Type B pancreatic cell (in vitro differentiated cells): ENCODE results near the gene PLB1. TPM values are rescaled to one million over a fixed set of nuclear protein-coding genes. Genes with fewer than 3 reads are reported as not detected.

Experiments used
- DNase-seq: peaks from one replicate; pipeline ENCODE4 v3.0.0; 2021; ENCODE audit warnings: mixed read lengths; ENCODE audit not compliant: unreplicated experiment; ENCODE audit errors: extremely low spot score
- H3K27ac Mint-ChIP-seq: 2 replicates; pipeline ENCODE4 v1.8.0; 2021; ENCODE audit warnings: mild to moderate bottlenecking, mixed read lengths
- H3K27me3 Mint-ChIP-seq: 2 replicates; pipeline ENCODE4 v1.8.0; 2021; ENCODE audit warnings: mixed read lengths
- H3K36me3 Mint-ChIP-seq: 2 replicates; pipeline ENCODE4 v1.8.0; 2021; ENCODE audit warnings: mixed read lengths
- H3K4me1 Mint-ChIP-seq: one replicate; pipeline ENCODE4 v1.8.0; 2021; ENCODE audit warnings: mixed read lengths; ENCODE audit not compliant: unreplicated experiment
- H3K4me3 Mint-ChIP-seq: 2 replicates; pipeline ENCODE4 v1.8.0; 2021; ENCODE audit warnings: mild to moderate bottlenecking, mixed read lengths
- H3K9me3 Mint-ChIP-seq: 2 replicates; pipeline ENCODE4 v1.8.0; 2021; ENCODE audit warnings: mixed read lengths
- CTCF ChIP-seq: fragments of 200-600 bp; sonication (generic); conservative IDR thresholded peaks from 2 replicates; pipeline ENCODE4 v1.5.0; 2021; ENCODE audit warnings: antibody characterized with exemption, mild to moderate bottlenecking
- total RNA-seq: library from RNA; stranded (reverse); gene quantifications from 2 replicates; pipeline ENCODE4 v1.2.1, GENCODE V29; 2021; ENCODE audit warnings: low replicate concordance

The PLB1 gene
- total RNA-seq, 1 donor from 2014 or later, result 1.9 TPM

- Mint-ChIP-seq H3K4me3 (no peak overlapping the region), H3K27ac (peak overlapping the region; percentile 3), H3K27me3 (no peaks in the 10 kb centered on the region), H3K36me3 (no peaks in the 10 kb centered on the region), H3K4me1 (peaks cover 5% of the 10 kb centered on the region), H3K9me3 (peaks cover under 1% of the 10 kb centered on the region)
- TF ChIP-seq CTCF, result no peak
- no peak for DNase-seq
Observed at GRCh38 chr2:28506112-28506910, 10.5 kb downstream of the PLB1 start.

- Mint-ChIP-seq H3K27ac (peak overlapping the region; percentile 52), H3K9me3 (peaks cover 10% of the 10 kb centered on the region), H3K27me3 (no peaks in the 10 kb centered on the region), H3K4me1 (peaks cover 5% of the 10 kb centered on the region), H3K36me3 (no peaks in the 10 kb centered on the region), H3K4me3 (no peak overlapping the region)
- no peak for TF ChIP-seq CTCF
- no peak for DNase-seq
Observed at GRCh38 chr2:28507796-28508764, 12.2 kb downstream of the PLB1 start.

- H3K4me3 Mint-ChIP-seq, result no peak overlapping the region
- peaks cover 5% of the 10 kb centered on the region for H3K4me1 Mint-ChIP-seq
- H3K27ac Mint-ChIP-seq, result no peak overlapping the region
- H3K36me3 Mint-ChIP-seq, result no peaks in the 10 kb centered on the region
- H3K27me3 Mint-ChIP-seq, result peaks cover 8% of the 10 kb centered on the region
- DNase-seq, result no peak
- peaks cover 10% of the 10 kb centered on the region for H3K9me3 Mint-ChIP-seq
- no peak for TF ChIP-seq CTCF
Observed at GRCh38 chr2:28509361-28509760, 13.5 kb downstream of the PLB1 start.

DNA sequence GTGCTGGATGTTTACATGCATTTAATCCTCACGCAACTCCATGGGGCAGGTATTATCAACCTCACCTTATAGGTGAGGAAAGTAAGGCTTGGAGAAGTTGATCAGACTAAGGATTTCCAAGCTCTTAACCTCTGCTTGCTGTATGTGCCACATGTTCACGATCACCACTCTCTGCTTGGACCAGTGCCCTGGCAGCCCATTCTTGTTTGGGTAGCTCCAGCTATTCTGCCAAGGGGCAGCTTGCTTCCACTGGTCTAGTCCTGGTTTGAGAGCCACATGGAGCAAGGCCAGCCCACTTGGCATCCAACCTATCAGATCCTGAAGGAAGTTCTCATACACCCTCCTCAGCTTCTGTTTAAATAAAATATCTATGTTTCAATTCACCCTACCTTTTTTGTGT is 14.3 kb downstream of the PLB1 start:
- H3K4me1 Mint-ChIP-seq, result peaks cover 5% of the 10 kb centered on the region
- TF ChIP-seq CTCF, result no peak
- DNase-seq, result no peak
- no peaks in the 10 kb centered on the region for H3K36me3 Mint-ChIP-seq
- H3K27ac Mint-ChIP-seq, result no peak overlapping the region
- H3K27me3 Mint-ChIP-seq, result peaks cover 10% of the 10 kb centered on the region
- H3K9me3 Mint-ChIP-seq, result peaks cover 10% of the 10 kb centered on the region
- H3K4me3 Mint-ChIP-seq, result no peak overlapping the region

DNA sequence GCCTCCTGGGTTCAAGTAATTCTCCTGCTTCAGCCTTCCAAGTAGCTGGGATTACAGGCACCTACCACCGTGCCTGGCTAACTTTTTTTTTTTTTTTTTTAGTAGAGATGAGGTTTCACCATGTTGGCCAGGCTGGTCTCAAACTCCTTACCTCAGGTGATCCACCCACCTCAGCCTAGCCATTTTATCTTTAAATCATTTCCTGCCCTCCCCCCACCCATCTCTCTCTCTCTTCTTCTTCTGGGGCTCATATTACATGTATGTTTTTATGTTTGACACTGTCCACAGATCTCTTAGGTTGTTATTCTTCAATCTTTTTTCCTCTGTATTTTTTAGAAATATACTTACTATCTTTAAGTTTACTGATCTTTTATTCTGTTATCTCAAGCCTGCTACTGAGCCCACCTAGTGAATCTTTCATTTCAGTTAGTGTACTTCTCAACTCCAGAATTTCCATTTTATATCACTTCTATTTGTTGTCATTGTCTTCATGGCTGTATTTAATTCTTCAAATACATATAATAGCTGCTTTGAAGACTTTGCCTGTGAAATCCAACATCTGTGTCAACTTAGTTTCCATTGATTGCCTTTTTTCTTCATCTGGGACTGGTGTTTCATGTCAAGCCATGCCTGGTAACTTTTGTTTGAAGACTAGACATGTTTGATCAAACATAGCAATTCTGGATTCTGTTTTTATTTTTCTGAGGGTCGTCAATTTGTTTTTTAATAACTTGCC is 16.2 kb downstream of the PLB1 start:
- Mint-ChIP-seq H3K9me3 (peaks cover 10% of the 10 kb centered on the region), H3K4me3 (no peak overlapping the region), H3K36me3 (no peaks in the 10 kb centered on the region), H3K27me3 (peaks cover 25% of the 10 kb centered on the region), H3K27ac (no peak overlapping the region), H3K4me1 (no peaks in the 10 kb centered on the region)
- DNase-seq, result no peak
- TF ChIP-seq CTCF, result no peak
